Measurements from ENCODE around the gene TMEM109.

- TF ChIP-seq NRF1 (IDR thresholded peaks at IDR 0.05; ENCODE audit: low read depth, low read length), result no peak
- no peak for TF ChIP-seq JUND (IDR thresholded peaks at IDR 0.05; ENCODE audit: low read length)
Observed at GRCh38 chr11:60899046-60899936, 14.7 kb upstream of the TMEM109 start.
